ENCODE measurements around the gene ACOX3.

ACOX3 gene

DNA sequence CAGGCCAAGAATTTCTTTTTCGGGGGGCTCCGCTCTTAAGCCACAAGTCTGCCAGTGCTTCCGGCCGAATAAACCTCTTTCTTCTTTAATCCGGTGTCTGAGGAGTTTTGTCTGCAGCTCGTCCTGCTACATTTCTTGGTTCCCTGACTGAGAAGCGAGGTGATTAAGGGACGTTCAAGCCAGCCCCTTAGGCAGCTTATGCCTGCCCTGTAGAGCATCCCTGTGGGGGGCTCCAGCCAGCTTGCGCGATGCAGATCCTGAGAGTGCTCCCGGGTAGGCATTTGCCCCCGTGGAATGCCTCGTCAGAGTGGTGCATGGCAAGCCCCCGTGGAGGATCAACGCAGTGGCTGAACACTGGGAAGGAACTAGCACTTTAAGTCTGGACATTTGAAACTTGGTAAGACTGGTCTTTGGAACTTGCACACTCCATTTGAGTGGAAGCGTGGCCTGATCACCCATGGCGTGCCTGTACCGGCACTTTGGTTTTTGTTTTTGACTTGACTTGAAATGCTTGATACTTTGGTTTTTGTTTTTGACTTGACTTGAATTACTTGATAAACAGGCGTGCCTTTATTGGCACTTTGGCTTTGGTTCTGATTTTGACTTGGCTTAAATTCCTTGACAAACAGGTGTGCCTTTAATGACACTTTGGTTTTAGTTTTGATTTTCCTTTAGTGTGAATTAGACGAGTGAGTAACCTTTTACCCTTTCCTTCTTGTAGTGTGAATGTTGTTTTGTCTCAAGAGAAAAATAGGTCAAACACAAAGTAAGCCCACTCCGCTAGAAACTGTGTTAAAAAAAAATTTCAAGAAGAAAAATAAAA is 6.1 kb downstream of the ACOX3 start:
- H3K4me1 Mint-ChIP-seq: peaks cover 56% of the 10 kb centered on the region
- H3K36me3 Mint-ChIP-seq (ENCODE audit: low read depth): no peaks in the 10 kb centered on the region
- TF ChIP-seq, protein P1, sequence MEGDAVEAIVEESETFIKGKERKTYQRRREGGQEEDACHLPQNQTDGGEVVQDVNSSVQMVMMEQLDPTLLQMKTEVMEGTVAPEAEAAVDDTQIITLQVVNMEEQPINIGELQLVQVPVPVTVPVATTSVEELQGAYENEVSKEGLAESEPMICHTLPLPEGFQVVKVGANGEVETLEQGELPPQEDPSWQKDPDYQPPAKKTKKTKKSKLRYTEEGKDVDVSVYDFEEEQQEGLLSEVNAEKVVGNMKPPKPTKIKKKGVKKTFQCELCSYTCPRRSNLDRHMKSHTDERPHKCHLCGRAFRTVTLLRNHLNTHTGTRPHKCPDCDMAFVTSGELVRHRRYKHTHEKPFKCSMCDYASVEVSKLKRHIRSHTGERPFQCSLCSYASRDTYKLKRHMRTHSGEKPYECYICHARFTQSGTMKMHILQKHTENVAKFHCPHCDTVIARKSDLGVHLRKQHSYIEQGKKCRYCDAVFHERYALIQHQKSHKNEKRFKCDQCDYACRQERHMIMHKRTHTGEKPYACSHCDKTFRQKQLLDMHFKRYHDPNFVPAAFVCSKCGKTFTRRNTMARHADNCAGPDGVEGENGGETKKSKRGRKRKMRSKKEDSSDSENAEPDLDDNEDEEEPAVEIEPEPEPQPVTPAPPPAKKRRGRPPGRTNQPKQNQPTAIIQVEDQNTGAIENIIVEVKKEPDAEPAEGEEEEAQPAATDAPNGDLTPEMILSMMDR (IDR thresholded peaks at IDR 0.05; ENCODE audit: unreplicated experiment in 3 of 3): no peak
- peak overlapping the region in 2 of 3 experiments; percentile 42 to 88 for H3K27ac Mint-ChIP-seq
- no peaks in the 10 kb centered on the region for H3K27me3 Mint-ChIP-seq (ENCODE audit: low read depth)
- no peaks in the 10 kb centered on the region for H3K9me3 Mint-ChIP-seq
- peak overlapping the region in 2 of 3 experiments; percentile 13 to 40 for H3K4me3 Mint-ChIP-seq

DNA sequence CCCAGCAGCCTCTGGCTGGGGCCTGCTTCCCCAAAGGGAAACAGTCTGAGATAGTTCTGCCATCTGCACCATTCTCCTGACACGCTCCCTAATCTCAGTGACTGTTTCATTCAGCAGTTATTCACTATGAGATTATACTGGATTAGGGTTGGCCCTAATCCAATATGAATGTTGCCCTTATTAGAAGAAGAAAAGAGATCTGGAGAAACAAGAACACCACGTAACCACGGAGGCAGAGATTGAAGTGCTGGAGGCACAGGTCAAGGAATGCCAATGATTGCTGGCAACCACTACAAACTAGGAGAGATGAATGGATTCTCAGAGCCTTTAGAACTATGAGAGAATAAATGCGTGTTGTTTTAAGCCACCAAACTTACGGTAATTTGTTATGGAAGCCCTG is 7.4 kb downstream of the ACOX3 start:
- peaks cover 53% of the 10 kb centered on the region for H3K4me1 Mint-ChIP-seq
- no peaks in the 10 kb centered on the region for H3K9me3 Mint-ChIP-seq
- H3K27ac Mint-ChIP-seq: peak overlapping the region in 2 of 3 experiments; percentile 21 to 22
- no peaks in the 10 kb centered on the region for H3K36me3 Mint-ChIP-seq (ENCODE audit: low read depth)
- no peaks in the 10 kb centered on the region for H3K27me3 Mint-ChIP-seq (ENCODE audit: low read depth)
- TF ChIP-seq, protein P1 (IDR thresholded peaks at IDR 0.05; ENCODE audit: unreplicated experiment in 3 of 3): no peak
- H3K4me3 Mint-ChIP-seq: peak overlapping the region in 1 of 3 experiments; percentile 17

- H3K27ac Mint-ChIP-seq: no peak overlapping the region
- H3K4me3 Mint-ChIP-seq: peak overlapping the region in 1 of 3 experiments; percentile 26
- TF ChIP-seq, protein P1 (IDR thresholded peaks at IDR 0.05; ENCODE audit: unreplicated experiment in 3 of 3): no peak
- no peaks in the 10 kb centered on the region for H3K27me3 Mint-ChIP-seq (ENCODE audit: low read depth)
- no peaks in the 10 kb centered on the region for H3K9me3 Mint-ChIP-seq
- H3K36me3 Mint-ChIP-seq (ENCODE audit: low read depth): peaks cover 2% of the 10 kb centered on the region
- peaks cover 53% of the 10 kb centered on the region for H3K4me1 Mint-ChIP-seq
Measured at GRCh38 chr4:8431553-8431952, 9.0 kb downstream of the ACOX3 start.

GRCh38 chr4:8428288-8429097 is 12.0 kb downstream of the ACOX3 start:
- H3K36me3 Mint-ChIP-seq (ENCODE audit: low read depth): peaks cover 4% of the 10 kb centered on the region
- H3K27me3 Mint-ChIP-seq (ENCODE audit: low read depth): no peaks in the 10 kb centered on the region
- peak overlapping the region; percentile 85 to 97 (median 97) for H3K4me3 Mint-ChIP-seq
- TF ChIP-seq, protein P1 (IDR thresholded peaks at IDR 0.05; ENCODE audit: unreplicated experiment in 3 of 3): peak; percentile 35 to 49 (median 44)
- H3K27ac Mint-ChIP-seq: peak overlapping the region; percentile 47 to 97 (median 96)
- H3K4me1 Mint-ChIP-seq: peaks cover 42% of the 10 kb centered on the region
- no peaks in the 10 kb centered on the region for H3K9me3 Mint-ChIP-seq

DNA sequence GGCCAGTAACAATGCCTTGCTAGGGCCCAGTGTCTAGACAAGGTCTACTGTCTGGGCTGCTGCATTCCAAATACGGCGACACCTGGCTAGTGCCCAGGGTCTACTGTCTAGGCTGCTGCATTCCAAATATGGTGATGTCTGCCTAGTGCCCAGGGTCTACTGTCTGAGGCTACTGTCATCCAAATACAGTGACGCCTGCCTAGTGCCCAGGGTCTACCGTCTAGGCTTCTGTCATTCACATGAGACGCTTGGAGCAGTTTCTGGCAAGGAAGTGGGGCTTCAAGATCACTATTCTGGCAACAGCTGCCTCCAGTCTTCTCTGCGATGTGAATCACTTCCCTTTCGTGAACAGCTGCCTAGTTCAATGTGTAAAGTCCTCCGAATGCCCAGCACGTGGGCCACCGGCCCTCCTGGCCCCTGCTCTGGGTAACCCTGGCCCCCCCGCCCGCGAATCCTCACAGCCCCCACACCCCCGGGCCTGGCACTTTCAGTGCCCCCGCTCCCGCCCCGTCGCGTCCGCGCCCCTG is 12.7 kb downstream of the ACOX3 start:
- Mint-ChIP-seq H3K36me3 (ENCODE audit: low read depth) (peaks cover 4% of the 10 kb centered on the region), H3K27me3 (ENCODE audit: low read depth) (no peaks in the 10 kb centered on the region), H3K4me3 (peak overlapping the region; percentile 85 to 97 (median 97)), H3K9me3 (no peaks in the 10 kb centered on the region), H3K4me1 (peaks cover 36% of the 10 kb centered on the region), H3K27ac (peak overlapping the region; percentile 47 to 97 (median 96))
- TF ChIP-seq, protein P1 (IDR thresholded peaks at IDR 0.05; ENCODE audit: unreplicated experiment in 3 of 3): no peak
